LNCAP (cell line): ENCODE data around the gene PRICKLE2.
A peak's percentile ranks its signal among the peaks of the same experiment; 100 is the strongest.

Source experiments
- TF ChIP-seq, protein P1 (sequence below): fragments of 450-650 bp; IDR thresholded peaks from 2 replicates; pipeline ENCODE4 v1.5.1; 2017; ENCODE audit warnings: mild to moderate bottlenecking

Gene PRICKLE2

DNA sequence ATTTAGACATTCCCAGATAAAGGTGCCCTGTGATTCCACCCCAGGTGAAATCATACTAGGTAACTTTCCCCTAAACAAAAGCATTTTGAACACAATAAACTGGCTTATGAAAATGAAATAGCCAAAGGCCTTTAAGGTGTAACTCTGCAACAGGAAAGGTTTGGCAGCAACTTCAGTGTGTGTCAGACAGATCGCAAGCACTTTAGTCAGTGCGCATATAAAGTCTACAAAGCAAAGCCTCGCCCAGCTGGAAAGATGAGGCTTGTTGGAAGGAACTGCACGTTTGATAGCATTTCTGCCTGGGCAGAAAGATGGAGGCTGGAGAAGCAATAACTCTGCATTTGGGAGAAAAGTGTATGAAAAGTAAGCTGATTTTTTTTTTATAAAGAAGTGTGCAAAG, 57.9 kb downstream of the PRICKLE2 start:
- TF ChIP-seq, protein P1, sequence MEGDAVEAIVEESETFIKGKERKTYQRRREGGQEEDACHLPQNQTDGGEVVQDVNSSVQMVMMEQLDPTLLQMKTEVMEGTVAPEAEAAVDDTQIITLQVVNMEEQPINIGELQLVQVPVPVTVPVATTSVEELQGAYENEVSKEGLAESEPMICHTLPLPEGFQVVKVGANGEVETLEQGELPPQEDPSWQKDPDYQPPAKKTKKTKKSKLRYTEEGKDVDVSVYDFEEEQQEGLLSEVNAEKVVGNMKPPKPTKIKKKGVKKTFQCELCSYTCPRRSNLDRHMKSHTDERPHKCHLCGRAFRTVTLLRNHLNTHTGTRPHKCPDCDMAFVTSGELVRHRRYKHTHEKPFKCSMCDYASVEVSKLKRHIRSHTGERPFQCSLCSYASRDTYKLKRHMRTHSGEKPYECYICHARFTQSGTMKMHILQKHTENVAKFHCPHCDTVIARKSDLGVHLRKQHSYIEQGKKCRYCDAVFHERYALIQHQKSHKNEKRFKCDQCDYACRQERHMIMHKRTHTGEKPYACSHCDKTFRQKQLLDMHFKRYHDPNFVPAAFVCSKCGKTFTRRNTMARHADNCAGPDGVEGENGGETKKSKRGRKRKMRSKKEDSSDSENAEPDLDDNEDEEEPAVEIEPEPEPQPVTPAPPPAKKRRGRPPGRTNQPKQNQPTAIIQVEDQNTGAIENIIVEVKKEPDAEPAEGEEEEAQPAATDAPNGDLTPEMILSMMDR: no peak

DNA sequence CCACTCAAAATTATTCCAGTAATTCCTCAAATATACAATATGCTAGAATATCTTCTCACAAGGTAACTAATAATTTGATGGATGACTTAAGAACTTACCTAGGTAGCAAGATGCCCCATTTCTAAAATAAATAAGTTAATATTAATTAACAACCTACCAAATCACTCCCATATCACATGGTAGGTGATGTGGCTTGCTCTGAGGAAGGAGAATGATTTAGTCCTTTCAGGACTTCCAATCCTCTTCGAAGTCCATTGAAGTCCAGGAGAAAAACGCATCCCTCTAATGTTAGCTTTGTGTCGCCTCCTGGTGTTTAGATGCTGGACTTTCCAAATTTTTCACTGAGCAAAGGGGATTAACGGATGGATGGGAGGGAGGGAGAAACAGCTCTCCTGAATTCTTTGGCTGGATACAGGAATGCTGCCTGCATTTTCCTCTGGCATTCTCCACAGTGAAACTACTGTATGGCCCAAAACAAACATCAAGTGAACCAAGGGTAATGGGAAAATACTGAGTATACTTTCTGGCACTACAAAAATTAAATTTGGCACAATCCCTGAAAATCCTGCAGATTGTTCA, 58.6 kb downstream of the PRICKLE2 start:
- TF ChIP-seq, protein P1: peak; percentile 41; the same call in 1 of the 2 replicates

- TF ChIP-seq, protein P1: no peak
Measured at GRCh38 chr3:64164349-64164748, 60.9 kb downstream of the PRICKLE2 start.

- TF ChIP-seq, protein P1: no peak
Measured at GRCh38 chr3:64163755-64164148, 61.5 kb downstream of the PRICKLE2 start.

- TF ChIP-seq, protein P1: no peak
Measured at GRCh38 chr3:64163019-64163754, 62.1 kb downstream of the PRICKLE2 start.

GRCh38 chr3:64161481-64161952, 63.7 kb downstream of the PRICKLE2 start:
- TF ChIP-seq, protein P1: no peak

DNA sequence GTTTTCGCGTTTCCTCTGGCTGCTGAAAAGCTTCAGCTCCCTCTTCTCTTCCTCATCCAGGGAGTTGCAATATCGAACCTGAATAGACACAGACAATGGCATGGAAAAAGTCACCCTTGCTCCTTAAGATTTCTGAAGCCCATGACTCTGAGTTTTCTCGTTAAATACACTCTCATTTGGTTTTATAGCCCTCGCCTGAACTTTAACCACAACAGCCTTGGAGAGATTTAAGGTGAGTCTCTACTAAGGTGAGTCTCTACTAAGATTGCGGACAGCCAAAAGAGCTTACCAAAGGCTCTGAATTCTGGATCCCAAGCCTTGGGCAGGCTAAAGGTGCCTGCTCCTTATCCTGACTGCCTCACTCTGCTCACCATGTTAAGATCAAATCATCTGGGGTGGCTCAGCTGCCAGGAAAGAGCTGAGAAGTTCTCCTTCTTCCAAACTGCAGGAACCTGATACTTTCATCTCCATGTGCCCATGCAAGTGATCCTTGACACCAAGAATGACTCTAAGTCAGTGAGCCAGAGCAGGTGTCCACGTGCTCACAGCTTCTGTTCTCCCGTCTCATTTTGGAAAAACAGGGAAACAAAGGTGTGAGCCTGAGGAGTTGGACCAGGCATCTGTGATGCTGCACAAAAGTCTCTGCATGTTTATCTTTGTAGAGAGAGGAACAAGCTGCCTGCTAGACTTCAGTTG, 65.1 kb downstream of the PRICKLE2 start:
- TF ChIP-seq, protein P1: no peak
